Gastroesophageal sphincter (tissue), 2 donors: ENCODE measurements around the gene CDK14.

Experiments used
- EP300 ChIP-seq: sonication (generic); formaldehyde crosslinking; IDR thresholded peaks from one replicate; pipeline ENCODE4 v1.6.1; 2017; ENCODE audit warnings: antibody characterized with exemption, mild to moderate bottlenecking
- POLR2A ChIP-seq, 2 donors: fragments of 450-650 bp; IDR thresholded peaks; one replicate each; pipeline ENCODE4 v1.6.1; 2017; ENCODE audit warnings: antibody characterized with exemption in 2 of 2, mild to moderate bottlenecking in 2 of 2, moderate library complexity in 1 of 2

- TF ChIP-seq POLR2A (IDR thresholded peaks at IDR 0.05) (no peak), EP300 (no peak)
Observed at GRCh38 chr7:90611115-90611514, 15.0 kb downstream of the CDK14 start.
